ENCODE measurements around the gene GNLY.

GNLY gene

GRCh38 chr2:85748039-85748734 lies 54.0 kb downstream of the GNLY start:
- no peak for DNase-seq

Data from activated CD4-positive, alpha-beta T cell treated with anti-CD3 and anti-CD28 coated beads, Interleukin-10, Interleukin-2, amounts not matched to agents 100 ng/mL and 50 ng/mL, durations not matched to agents 16 hours and 8 hours (primary cell).